ENCODE data around the gene LPCAT1.

GRCh38 chr5:1538741-1539392 is 15.1 kb upstream of the LPCAT1 start:
- TF ChIP-seq, protein P1, sequence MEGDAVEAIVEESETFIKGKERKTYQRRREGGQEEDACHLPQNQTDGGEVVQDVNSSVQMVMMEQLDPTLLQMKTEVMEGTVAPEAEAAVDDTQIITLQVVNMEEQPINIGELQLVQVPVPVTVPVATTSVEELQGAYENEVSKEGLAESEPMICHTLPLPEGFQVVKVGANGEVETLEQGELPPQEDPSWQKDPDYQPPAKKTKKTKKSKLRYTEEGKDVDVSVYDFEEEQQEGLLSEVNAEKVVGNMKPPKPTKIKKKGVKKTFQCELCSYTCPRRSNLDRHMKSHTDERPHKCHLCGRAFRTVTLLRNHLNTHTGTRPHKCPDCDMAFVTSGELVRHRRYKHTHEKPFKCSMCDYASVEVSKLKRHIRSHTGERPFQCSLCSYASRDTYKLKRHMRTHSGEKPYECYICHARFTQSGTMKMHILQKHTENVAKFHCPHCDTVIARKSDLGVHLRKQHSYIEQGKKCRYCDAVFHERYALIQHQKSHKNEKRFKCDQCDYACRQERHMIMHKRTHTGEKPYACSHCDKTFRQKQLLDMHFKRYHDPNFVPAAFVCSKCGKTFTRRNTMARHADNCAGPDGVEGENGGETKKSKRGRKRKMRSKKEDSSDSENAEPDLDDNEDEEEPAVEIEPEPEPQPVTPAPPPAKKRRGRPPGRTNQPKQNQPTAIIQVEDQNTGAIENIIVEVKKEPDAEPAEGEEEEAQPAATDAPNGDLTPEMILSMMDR (IDR thresholded peaks at IDR 0.05), result no peak
- TF ChIP-seq TCF7L2 (IDR thresholded peaks at IDR 0.05; ENCODE audit: low read depth, low read length) (no peak), REST (IDR thresholded peaks at IDR 0.05; ENCODE audit: insufficient read depth in 1 of 2, low read depth in 2 of 2, low read length in 1 of 2) (no peak), POLR2AphosphoS5 (IDR thresholded peaks at IDR 0.05; ENCODE audit: low read depth, low read length) (no peak), SIN3A (IDR thresholded peaks at IDR 0.05; ENCODE audit: borderline replicate concordance, insufficient read depth, low read depth, low read length) (no peak)

Measured in Panc1 (cell line).